GM19025 (cell line): Measurements from ENCODE around the gene IFNA14.
"Not testable (repeated sequence)": the region's sequence is repeated elsewhere in the genome, so short reads cannot be mapped to it uniquely, and the experiment has no call there.

Experiments used
- ATAC-seq: cut with Tn5 transposase; IDR thresholded peaks from one replicate; pipeline ENCODE4 v1.9.1; 2021; ENCODE audit warnings: mild to moderate bottlenecking, low read depth, moderate library complexity; ENCODE audit not compliant: unreplicated experiment

IFNA14 gene

DNA sequence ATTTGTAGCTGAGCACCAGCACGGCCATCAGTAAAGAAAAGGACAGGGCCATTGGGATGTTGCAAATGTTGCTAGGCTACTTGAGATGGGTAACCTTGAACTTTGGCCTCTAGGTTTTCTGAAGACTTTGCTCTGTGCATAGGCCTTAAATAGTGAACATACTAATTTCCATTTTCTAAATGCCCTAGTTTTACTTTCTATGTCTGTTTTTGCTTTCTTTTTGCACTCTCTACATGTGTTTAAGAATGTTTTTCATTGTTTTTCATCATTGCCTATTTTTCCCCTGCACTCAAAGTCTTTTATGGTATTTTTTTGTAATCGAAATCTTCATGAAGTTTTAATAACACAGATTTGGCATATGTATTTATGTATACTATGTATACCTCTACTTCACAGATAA is 11.7 kb downstream of the IFNA14 start, which contains the start of gene IFNA17:
Gene IFNA17, minus strand, starts transcription at position 101 of the 400 bp plus-strand sequence. Its CDS starts 49 bp downstream, at position 52.
- ATAC-seq, result no peak

DNA sequence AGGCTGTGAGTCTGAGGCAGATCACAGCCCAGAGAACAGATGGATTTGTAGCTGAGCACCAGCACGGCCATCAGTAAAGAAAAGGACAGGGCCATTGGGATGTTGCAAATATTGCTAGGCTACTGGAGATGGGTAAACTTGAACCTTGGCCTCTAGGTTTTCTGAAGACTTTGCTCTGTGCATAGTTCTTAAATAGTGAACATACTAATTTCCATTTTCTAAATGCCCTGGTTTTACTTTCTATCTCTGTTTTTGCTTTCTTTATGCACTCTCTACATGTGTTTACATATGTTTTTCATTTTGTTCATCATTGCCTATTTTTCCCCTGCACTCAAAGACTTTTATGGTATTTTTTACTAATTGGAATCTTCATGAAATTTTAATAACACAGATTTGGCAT is 22.6 kb downstream of the IFNA14 start, which contains the start of gene IFNA16:
Gene IFNA16, minus strand, starts transcription at position 101 of the 400 bp plus-strand sequence. Its CDS starts 6 bp downstream, at position 95.
- ATAC-seq, result not testable (repeated sequence)

DNA sequence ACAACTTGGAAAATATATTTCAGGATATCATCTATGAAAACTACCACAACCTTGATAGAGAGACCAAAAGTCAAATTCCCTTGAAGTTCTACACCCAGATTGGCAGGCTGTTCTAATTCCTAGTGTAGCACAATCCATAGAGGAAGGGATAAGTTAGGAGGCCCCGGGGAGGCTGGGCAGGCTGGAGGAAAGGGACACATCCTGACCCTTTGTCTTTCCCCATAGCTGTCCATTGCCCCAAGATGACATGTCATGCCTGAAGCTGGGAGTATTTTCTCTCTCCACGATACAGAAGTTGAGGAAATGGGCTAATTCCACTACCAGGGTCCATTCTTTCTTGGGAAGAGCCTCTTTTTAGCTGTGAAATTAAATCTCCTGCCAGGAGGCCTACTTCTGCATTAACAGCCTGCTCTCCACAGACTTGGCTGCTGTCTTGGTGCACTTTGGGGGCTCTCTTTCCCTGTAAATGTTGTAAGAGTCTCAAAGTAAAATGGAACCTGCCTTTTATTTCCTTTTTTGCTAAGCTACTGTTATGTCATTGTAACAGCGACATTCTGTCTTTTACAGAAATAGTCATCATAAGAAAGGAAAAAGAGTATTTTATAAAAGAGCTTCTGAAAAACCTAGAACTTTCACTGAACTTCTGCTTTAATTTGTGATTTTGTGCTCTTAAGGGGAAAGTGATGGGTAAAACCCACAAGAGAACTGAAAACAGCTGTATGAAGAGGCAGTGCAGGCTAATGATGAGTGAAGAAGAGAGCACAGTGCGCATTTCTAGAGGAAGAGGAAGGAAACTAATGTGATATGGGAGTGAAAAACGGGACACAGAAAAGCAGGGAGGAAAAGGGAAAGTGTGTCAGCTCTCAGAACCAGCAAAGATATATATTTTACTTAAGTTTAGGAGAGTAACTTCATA is 26.1 kb downstream of the IFNA14 start:
- not testable (repeated sequence) for ATAC-seq

DNA sequence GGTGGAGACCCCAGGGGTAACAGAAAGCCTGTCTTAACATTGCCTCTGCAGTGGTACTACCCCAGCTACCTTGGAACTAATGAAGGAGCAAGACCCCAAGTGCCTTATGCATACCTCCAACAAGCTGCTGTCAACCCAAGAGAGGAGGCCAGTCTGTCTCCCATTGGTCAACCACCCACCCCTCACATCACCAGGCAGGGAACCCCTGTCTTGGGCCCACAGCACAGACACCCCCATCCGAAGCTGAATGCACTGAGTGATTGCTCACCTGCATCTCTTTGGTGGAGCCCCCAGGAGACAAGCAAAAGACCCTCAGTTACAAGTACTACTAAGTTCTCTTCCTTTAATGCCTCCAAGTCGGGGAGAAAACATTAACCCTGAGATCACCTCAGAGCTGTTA is 27.6 kb downstream of the IFNA14 start:
- not testable (repeated sequence) for ATAC-seq

DNA sequence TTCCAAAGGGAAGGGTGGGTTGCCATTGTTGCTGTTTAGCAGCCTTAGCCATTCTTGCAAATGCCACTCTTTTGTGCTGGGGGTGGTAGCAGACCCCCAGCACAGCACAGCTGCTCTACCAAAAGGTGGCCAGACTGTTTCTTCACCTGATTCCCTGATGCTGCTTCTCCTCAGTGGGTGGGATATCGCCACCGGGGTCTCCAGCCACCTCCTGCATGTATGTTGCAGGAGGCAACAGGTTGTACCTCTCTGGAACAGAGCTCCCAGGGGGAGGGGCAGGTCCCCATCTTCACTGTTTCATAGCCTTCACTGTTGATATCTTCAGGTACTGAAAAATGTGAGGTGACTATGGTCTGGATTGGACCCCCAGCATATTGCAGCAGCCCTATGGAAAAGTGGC is 29.0 kb downstream of the IFNA14 start:
- ATAC-seq, result not testable (repeated sequence)

DNA sequence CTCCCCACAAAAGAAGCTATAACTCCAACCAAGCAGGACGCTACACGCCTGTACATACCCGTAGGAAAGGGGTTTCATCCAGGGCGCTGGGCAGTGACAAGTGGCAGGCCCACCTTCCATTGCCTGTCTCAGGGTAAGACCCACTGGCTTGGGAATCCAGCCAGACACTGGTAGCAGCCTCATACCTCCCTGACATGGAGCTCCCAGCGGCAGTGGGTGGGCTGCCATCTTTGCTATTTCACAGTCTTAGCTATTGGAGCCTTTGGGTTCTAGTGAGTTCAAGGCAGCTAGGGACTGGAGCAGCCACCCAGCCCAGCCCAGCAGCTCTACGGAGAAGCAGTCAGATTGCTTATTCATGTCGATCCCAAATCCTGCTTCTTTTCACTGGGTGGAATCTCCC is 29.5 kb downstream of the IFNA14 start:
- no peak for ATAC-seq

DNA sequence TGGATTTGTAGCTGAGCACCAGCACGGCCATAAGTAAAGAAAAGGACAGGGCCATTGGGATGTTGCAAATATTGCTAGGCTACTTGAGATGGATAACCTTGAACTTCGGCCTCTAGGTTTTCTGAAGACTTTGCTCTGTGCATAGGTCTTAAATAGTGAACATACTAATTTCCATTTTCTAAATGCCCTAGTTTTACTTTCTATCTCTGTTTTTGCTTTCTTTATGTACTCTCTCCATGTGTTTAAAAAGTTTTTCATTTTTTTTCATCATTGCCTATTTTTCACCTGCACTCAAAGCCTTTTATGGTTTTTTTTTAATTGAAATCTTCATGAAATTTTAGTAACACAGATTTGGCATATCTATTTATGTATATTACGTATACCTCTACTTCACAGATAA is 32.8 kb downstream of the IFNA14 start, which contains the start of gene IFNA10:
Gene IFNA10, minus strand, starts transcription at position 101 of the 400 bp plus-strand sequence. Its CDS starts 46 bp downstream, at position 55.
- ATAC-seq, result not testable (repeated sequence)

DNA sequence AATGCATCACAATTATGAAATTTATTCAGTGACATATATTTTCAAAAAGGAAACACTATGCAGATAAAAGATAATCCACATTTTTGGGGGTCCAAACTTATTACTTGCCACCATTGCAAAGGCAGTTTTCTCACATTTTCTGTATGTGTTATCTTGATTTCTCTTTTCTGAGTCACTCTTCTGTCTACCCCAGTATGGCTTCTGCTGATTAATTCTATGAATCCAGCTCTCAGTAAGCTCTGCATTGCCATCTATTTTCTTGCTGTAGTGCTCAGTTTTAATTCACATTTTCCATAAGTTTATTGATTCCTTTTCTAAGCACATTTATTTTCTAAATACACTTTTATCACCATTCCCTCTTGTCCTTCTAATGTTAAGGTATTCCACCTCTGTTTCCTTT is 34.6 kb downstream of the IFNA14 start:
- no peak for ATAC-seq

DNA sequence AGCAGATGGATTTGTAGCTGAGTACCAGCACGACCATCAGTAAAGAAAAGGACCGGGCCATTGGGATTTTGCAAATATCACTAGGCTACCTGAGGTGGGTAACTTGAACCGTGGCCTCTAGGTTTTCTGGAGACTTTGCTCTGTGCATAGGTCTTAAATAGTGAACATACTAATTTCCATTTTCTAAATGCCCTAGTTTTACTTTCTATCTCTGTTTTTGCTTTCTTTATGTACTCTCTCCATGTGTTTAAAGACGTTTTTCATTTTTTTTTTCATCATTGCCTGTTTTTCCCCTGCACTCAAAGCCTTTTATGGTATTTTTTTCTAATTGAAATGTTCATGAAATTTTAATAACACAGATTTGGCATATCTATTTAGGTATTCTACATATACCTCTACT is 37.7 kb downstream of the IFNA14 start, which contains the start of gene IFNA7:
Gene IFNA7, minus strand, starts transcription at position 101 of the 400 bp plus-strand sequence. Its CDS starts 40 bp downstream, at position 61.
- not testable (repeated sequence) for ATAC-seq

DNA sequence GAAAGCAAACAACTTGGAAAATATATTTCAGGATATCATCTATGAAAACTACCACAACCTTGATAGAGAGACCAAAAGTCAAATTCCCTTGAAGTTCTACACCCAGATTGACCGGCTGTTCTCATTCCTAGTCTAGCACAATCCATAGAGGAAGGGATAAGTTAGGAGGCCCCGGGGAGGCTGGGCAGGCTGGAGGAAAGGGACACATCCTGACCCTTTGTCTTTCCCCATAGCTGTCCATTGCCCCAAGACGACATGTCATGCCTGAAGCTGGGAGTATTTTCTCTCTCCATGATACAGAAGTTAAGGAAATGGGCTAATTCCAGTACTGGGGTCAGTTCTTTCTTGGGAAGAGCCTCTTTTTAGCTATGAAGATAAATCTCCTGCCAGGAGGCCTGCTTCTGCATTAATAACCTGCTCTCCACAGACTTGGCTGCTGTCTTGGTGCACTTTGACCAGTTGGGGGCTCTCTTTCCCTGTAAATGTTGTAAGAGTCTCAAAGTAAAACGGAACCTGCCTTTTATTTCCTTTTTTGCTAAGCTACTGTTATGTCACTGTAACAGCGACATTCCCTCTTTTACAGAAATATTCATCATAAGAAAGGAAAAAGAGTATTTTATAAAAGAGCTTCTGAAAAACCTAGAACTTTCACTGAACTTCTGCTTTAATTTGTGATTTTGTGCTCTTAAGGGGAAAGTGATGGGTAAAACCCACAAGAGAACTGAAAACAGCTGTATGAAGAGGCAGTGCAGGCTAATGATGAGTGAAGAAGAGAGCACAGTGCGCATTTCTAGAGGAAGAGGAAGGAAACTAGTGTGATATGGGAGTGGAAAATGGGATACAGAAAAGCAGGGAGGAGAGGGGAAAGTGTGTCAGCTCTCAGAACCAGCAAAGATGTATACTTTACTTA is 44.7 kb downstream of the IFNA14 start:
- peak; percentile 77 for ATAC-seq
